Panc1 (cell line): ENCODE measurements around the gene TMEM141. TPM values are rescaled to one million over a fixed set of nuclear protein-coding genes. Genes with fewer than 3 reads are reported as not detected.

Experiments used
- ATAC-seq: fragments of 200-7000 bp; cut with Tn5 transposase; 2 replicates; pipeline ENCODE4 v1.9.1; 2020; ENCODE audit warnings: mild to moderate bottlenecking, moderate library complexity
- BruUV-seq: library from RNA; stranded (reverse); fragments of 400-500 nt; replicated peaks from 2 replicates; lab custom pipeline; 2021; lab: Mats Ljungman, UMichigan
- CTCF ChIA-PET: fragments of 300-600 bp; sonication (Branson Sonifier 250); formaldehyde crosslinking; loops from one replicate; lab custom pipeline; 2022; ENCODE audit warnings: antibody characterized with exemption; lab: Charles Lee
- POLR2A ChIA-PET: fragments of 300-600 bp; sonication (Branson Sonifier 250); formaldehyde crosslinking; loops from one replicate; lab custom pipeline; 2022; ENCODE audit warnings: antibody characterized with exemption; lab: Charles Lee
- DNase-seq: peaks from one replicate; pipeline ENCODE4 v3.0.0-alpha.2; 2010; ENCODE audit warnings: low read depth, low spot score
- H3K27ac ChIP-seq: 2 replicates; pipeline ENCODE4 v1.5.1; 2011; ENCODE audit warnings: mild to moderate bottlenecking, low read length, inconsistent platforms
- H3K27me3 ChIP-seq: fragments of 200-500 bp; sonication (Bioruptor generic); 2 replicates; pipeline ENCODE4 v1.6.0; 2014; ENCODE audit warnings: low read length, inconsistent platforms; ENCODE audit not compliant: control insufficient read depth, insufficient read depth
- H3K36me3 ChIP-seq: fragments of 200-500 bp; sonication (Bioruptor generic); 2 replicates; pipeline ENCODE4 v1.5.1; 2014; ENCODE audit warnings: inconsistent platforms, mild to moderate bottlenecking, low read length, moderate library complexity; ENCODE audit not compliant: control insufficient read depth, insufficient read depth
- H3K4me1 ChIP-seq: 2 replicates; pipeline ENCODE4 v1.5.1; 2011; ENCODE audit warnings: inconsistent platforms, mild to moderate bottlenecking, low read length, moderate library complexity; ENCODE audit not compliant: control insufficient read depth, insufficient read depth
- H3K4me3 ChIP-seq, 2 experiments: 2 replicates each; pipeline ENCODE4 v1.5.1; 2011 to 2012; ENCODE audit warnings: low read depth in 2 of 2, low read length in 2 of 2, mild to moderate bottlenecking in 2 of 2, inconsistent platforms in 1 of 2, moderate library complexity in 1 of 2
- H3K9me3 ChIP-seq: fragments of 200-500 bp; sonication (Bioruptor generic); 2 replicates; pipeline ENCODE4 v1.5.1; 2014; ENCODE audit warnings: low read depth, mild to moderate bottlenecking, inconsistent platforms, low read length, moderate library complexity; ENCODE audit not compliant: control insufficient read depth, insufficient read depth
- POLR2AphosphoS5 ChIP-seq: IDR thresholded peaks from 2 replicates; pipeline ENCODE4 v1.6.1; 2012; ENCODE audit warnings: mild to moderate bottlenecking, low read depth, low read length, moderate library complexity
- SIN3A ChIP-seq: IDR thresholded peaks from 2 replicates; pipeline ENCODE4 v1.6.1; 2012; ENCODE audit warnings: low read depth, mild to moderate bottlenecking, low read length, moderate library complexity, borderline replicate concordance; ENCODE audit not compliant: insufficient read depth
- TCF7L2 ChIP-seq: IDR thresholded peaks from 2 replicates; pipeline ENCODE4 v1.6.1; 2011; ENCODE audit warnings: mild to moderate bottlenecking, low read depth, low read length, inconsistent platforms
- in situ Hi-C: cut with HindIII; loops from 2 replicates; pipeline ENCODE4 v1.10.0; 2016; ENCODE audit warnings: low sequenced_read_pairs, low pct_unique_long_range_greater_than_20kb
- intact Hi-C: fragments of 100-400 bp; cut with micrococcal nuclease; formaldehyde crosslinking; loops from one replicate; pipeline ENCODE4 v1.10.0; 2022; ENCODE audit not compliant: unreplicated experiment
- total RNA-seq: library from RNA; stranded (reverse); gene quantifications from one replicate; pipeline ENCODE4 v1.2.1, GENCODE V29; 2021; ENCODE audit not compliant: unreplicated experiment
- TF ChIP-seq, protein P1 (sequence below), 2 experiments: IDR thresholded peaks; 2 replicates each; pipeline ENCODE4 v1.6.1; 2011 to 2012; ENCODE audit warnings: low read depth in 2 of 2, control low read depth in 1 of 2, low read length in 1 of 2, mild to moderate bottlenecking in 1 of 2, moderate library complexity in 1 of 2; ENCODE audit not compliant: insufficient read depth in 1 of 2
- TF ChIP-seq, protein P2 (sequence below): fragments of 450-650 bp; IDR thresholded peaks from 2 replicates; pipeline ENCODE4 v1.5.1; 2017; ENCODE audit warnings: mild to moderate bottlenecking

TMEM141 gene
- total RNA-seq, 1 experiment from 2014 or later, result 53.5 TPM

DNA sequence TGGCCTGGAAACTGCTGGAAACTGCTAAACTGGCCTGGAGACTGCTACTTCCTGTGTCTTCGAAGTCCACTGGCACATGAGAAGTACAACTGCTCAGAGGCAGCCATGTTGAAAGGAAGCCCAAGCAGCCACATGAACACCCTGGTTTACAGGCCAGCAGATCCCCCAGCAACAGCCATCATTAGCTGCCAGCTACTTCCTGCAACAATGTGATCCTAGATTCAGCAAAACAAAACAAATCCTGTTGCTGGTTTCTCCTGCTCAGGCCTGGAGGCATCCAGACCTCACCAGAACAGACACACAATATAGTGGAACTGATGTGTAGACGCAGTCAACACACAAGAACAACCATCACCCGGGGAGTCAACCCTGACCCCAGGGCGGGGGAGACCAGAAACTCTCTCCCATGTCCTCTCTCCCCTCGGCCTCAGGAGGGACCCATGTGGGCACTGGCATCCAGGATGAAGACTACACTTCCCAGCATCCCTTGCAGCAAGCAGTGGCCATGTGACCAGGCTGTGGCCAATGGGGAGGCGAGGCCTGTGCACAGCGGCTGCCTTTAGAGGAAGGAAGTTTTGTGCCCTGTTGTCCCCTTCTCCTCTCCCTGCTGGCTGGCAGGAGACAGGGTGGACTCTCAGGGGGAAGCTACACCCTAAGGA, 17.6 kb upstream of the TMEM141 start:
- H3K4me3 ChIP-seq, result no peak overlapping the region
- no peaks in the 10 kb centered on the region for H3K27me3 ChIP-seq
- H3K27ac ChIP-seq, result no peak overlapping the region
- in situ Hi-C loops (no loop called here), intact Hi-C loops (no loop called here)
- BruUV-seq, result no TSS peak
- ChIA-PET POLR2A (no interaction called here), CTCF (no interaction called here)
- no peaks in the 10 kb centered on the region for H3K4me1 ChIP-seq
- ATAC-seq (peak; percentile 72; the same call in 1 of the 2 replicates), DNase-seq (no peak)
- no peaks in the 10 kb centered on the region; the same call in 1 of the 2 replicates for H3K9me3 ChIP-seq
- H3K36me3 ChIP-seq, result no peaks in the 10 kb centered on the region
- TF ChIP-seq, protein P1, sequence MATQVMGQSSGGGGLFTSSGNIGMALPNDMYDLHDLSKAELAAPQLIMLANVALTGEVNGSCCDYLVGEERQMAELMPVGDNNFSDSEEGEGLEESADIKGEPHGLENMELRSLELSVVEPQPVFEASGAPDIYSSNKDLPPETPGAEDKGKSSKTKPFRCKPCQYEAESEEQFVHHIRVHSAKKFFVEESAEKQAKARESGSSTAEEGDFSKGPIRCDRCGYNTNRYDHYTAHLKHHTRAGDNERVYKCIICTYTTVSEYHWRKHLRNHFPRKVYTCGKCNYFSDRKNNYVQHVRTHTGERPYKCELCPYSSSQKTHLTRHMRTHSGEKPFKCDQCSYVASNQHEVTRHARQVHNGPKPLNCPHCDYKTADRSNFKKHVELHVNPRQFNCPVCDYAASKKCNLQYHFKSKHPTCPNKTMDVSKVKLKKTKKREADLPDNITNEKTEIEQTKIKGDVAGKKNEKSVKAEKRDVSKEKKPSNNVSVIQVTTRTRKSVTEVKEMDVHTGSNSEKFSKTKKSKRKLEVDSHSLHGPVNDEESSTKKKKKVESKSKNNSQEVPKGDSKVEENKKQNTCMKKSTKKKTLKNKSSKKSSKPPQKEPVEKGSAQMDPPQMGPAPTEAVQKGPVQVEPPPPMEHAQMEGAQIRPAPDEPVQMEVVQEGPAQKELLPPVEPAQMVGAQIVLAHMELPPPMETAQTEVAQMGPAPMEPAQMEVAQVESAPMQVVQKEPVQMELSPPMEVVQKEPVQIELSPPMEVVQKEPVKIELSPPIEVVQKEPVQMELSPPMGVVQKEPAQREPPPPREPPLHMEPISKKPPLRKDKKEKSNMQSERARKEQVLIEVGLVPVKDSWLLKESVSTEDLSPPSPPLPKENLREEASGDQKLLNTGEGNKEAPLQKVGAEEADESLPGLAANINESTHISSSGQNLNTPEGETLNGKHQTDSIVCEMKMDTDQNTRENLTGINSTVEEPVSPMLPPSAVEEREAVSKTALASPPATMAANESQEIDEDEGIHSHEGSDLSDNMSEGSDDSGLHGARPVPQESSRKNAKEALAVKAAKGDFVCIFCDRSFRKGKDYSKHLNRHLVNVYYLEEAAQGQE (IDR thresholded peaks at IDR 0.05; ENCODE audit: insufficient read depth in 1 of 2, low read depth in 2 of 2, low read length in 1 of 2), result no peak
- TF ChIP-seq POLR2AphosphoS5 (no peak), TCF7L2 (no peak), SIN3A (no peak)
- TF ChIP-seq, protein P2, sequence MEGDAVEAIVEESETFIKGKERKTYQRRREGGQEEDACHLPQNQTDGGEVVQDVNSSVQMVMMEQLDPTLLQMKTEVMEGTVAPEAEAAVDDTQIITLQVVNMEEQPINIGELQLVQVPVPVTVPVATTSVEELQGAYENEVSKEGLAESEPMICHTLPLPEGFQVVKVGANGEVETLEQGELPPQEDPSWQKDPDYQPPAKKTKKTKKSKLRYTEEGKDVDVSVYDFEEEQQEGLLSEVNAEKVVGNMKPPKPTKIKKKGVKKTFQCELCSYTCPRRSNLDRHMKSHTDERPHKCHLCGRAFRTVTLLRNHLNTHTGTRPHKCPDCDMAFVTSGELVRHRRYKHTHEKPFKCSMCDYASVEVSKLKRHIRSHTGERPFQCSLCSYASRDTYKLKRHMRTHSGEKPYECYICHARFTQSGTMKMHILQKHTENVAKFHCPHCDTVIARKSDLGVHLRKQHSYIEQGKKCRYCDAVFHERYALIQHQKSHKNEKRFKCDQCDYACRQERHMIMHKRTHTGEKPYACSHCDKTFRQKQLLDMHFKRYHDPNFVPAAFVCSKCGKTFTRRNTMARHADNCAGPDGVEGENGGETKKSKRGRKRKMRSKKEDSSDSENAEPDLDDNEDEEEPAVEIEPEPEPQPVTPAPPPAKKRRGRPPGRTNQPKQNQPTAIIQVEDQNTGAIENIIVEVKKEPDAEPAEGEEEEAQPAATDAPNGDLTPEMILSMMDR, result no peak

DNA sequence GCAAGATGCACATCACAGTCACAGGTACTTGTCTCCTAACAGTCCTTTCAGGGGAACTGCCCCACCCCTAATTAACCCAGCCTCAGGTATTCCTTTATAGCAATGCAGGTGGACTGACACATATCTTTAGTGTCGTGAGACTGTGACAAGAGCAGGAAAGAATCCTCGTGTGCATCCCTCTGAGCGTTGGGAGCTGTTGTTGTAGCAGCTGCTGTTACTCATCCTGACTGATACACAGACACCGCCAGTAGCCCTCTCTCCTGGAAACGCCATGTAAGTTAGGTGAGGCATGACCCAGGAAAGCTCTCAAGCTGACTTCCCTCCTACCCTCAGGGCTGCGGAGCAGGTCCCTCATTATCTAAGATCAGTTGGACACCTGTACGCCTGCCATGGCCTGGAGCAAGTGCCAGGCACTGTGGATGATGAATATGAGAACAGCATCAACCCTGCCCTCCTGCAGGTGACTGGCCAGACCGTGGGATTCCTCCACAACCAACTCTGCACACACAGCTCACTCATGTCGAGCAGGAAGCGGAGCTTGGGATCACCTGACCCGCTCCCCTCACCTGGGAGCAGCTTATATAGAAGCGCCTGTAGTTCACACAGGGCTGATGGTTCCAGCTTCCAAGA, 16.6 kb upstream of the TMEM141 start:
- in situ Hi-C loops, result no loop called here
- ChIA-PET CTCF (no interaction called here), POLR2A (no interaction called here)
- Histone ChIP-seq H3K4me3 (no peak overlapping the region), H3K9me3 (no peaks in the 10 kb centered on the region; the same call in 1 of the 2 replicates), H3K4me1 (no peaks in the 10 kb centered on the region), H3K27ac (no peak overlapping the region), H3K36me3 (no peaks in the 10 kb centered on the region), H3K27me3 (no peaks in the 10 kb centered on the region)
- ATAC-seq (no peak), DNase-seq (no peak)
- intact Hi-C loops, result no loop called here
- TF ChIP-seq, protein P1 (IDR thresholded peaks at IDR 0.05; ENCODE audit: insufficient read depth in 1 of 2, low read depth in 2 of 2, low read length in 1 of 2), result no peak
- TF ChIP-seq TCF7L2 (no peak), POLR2AphosphoS5 (no peak), SIN3A (no peak)
- TF ChIP-seq, protein P2, result no peak
- no TSS peak for BruUV-seq
